WI38 (cell line): Measurements from ENCODE around the gene CPT2.

Experiments
- H3K4me3 ChIP-seq: 2 replicates; pipeline ENCODE4 v1.5.1; 2011; ENCODE audit warnings: low read depth, mild to moderate bottlenecking, control low read depth, low read length
- TF ChIP-seq, protein P1 (sequence below): IDR thresholded peaks from 2 replicates; pipeline ENCODE4 v1.5.1; 2012; ENCODE audit warnings: low read depth, mild to moderate bottlenecking, control low read depth, low read length

CPT2 gene

DNA sequence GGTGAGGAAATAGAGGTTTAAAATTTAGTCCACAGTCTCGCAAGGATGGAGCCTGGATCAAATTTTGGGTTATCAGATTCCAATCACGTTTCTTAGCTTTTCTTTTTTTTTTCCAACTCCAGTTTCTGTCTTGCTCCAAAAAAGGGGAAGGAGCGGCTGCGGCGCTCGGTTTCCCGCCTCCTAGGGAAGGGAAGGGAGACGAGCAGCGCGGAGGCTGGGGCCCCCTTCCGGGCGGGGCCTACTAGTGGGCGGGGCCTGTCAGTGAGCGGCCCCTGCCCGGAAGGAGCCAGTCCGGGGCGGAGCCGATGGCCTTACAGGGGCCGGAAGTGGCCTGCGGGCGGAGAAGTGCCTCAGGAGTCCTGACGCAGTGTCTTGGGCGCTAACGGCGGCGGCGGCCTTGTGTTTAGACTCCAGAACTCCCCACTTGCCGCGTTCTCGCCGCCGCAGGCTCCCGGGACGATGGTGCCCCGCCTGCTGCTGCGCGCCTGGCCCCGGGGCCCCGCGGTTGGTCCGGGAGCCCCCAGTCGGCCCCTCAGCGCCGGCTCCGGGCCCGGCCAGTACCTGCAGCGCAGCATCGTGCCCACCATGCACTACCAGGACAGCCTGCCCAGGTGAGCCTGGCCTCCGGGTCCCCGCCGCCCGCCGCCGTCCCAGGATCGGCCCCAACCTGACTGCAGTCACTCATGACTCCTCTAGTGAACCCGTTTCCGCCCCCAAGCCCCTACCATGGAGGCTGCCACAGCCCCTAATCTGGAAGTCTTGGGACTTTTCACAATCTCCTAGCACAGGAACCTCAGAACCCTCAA is at the start of gene CPT2:
TSS of gene CPT2 (plus strand) at position 340 of the 806 bp plus-strand sequence. CDS start at position 460, 120 bp downstream.
- H3K4me3 ChIP-seq, result peak within 1 kb of the TSS; percentile 95
- TF ChIP-seq, protein P1, sequence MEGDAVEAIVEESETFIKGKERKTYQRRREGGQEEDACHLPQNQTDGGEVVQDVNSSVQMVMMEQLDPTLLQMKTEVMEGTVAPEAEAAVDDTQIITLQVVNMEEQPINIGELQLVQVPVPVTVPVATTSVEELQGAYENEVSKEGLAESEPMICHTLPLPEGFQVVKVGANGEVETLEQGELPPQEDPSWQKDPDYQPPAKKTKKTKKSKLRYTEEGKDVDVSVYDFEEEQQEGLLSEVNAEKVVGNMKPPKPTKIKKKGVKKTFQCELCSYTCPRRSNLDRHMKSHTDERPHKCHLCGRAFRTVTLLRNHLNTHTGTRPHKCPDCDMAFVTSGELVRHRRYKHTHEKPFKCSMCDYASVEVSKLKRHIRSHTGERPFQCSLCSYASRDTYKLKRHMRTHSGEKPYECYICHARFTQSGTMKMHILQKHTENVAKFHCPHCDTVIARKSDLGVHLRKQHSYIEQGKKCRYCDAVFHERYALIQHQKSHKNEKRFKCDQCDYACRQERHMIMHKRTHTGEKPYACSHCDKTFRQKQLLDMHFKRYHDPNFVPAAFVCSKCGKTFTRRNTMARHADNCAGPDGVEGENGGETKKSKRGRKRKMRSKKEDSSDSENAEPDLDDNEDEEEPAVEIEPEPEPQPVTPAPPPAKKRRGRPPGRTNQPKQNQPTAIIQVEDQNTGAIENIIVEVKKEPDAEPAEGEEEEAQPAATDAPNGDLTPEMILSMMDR, result no peak

DNA sequence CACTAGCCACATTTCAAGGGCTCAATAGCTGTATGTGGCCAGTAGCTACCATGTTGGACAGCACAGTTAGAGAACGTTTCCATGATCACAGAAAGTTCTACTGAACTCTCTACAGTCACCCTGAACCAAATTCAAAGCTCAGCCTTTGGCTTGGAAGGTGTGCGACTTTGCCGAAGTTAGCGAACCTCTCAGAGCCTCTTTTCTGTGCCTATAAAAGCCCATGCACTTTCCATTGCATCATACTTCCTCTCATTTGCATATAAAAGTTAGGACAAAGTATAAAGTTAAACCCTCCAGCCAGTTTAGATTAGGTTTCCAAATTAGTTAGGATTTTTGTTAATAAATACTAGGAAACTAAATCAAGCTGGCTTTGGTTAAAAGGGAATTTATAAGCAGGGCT is 49.5 kb upstream of the CPT2 start:
- no peak overlapping the region for H3K4me3 ChIP-seq
- TF ChIP-seq, protein P1, result no peak

DNA sequence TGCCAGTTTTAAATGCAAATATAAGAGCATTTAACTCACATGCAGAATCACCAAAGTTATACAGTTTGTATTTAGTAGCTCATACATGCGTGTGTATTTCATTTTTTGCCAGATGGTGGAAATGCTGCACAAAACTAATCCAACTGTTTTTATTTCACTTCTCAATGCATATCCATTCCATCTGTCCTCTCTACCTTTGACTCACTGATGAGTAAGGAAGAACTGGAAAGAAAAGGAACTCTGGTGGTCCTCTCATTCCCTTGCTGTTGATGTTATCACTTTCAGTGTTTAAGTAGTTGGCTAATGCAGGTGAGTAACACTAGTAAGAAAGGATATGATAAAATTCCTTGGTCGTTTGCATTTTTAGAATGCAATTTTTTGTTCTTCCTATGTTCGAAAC is 48.5 kb upstream of the CPT2 start:
- no peak overlapping the region for H3K4me3 ChIP-seq

DNA sequence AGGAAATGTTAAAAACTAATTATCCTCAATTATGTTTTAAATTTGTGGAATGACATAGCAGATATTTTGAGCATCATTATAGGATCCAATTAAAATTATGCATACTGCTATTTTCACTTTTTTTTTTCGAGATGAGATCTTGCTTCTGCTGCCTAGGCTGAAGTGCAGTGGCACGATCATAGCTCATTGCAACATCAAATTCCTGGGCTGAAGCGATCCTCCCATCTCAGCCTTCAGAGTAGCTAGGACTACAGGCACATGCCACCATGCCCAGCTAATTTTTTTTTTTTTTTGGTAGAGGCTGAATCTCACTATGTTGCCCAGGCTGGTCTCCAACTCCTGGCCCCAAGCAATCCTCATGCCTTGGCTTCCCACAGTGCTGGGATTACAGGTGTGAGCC is 42.9 kb upstream of the CPT2 start:
- TF ChIP-seq, protein P1, result no peak
- H3K4me3 ChIP-seq, result no peak overlapping the region

More for the DNA sequence above, 48.5 kb upstream of the CPT2 start:
- TF ChIP-seq, protein P1, result no peak

DNA sequence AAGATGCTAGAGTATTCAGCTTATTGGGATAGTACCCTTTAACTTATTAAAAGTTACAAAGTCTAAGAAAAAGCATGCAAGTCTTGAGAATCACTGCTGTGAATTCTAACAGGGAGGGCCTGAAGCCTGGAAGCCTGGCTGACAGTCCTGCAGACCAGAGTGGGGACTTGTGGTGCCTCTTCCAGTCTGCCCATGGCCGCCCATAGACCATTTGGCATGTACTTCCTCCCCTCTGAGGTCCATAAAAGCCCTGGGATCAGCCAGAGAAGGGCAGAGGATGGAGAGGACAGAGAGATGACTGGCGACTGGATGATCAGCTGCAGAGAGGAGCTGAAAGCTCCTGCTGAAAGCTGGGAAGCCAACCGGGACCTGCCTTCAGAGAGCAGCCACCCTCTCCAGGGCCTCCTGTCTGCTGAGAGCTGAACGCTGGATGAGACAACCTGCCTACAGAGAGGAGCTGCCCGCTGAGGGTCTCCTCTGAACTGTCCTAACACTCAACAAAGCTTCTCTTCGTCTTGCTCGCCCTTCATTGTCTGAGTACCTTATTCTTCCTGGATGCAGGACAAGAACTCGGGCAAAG is 41.7 kb upstream of the CPT2 start:
- no peak overlapping the region for H3K4me3 ChIP-seq
- TF ChIP-seq, protein P1, result no peak

DNA sequence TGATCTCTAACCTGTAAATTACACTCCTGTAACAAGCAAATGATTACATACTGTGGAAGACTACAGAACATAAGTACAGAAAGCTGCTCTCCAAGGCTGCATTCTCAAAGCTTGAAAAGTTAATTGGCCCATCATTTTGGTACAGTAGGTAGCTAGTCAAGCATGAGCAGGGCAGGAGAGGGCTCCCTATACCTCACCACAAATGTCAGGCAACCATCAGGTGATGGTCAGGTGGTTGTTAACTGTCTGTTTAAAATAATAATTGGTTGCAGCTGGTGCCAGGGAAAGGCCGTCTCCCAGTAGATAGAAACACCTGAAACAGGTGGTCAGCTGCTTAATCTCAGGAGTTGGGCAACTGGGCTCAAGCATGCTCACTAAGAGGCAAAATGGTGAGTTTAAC is 41.1 kb upstream of the CPT2 start:
- TF ChIP-seq, protein P1, result no peak
- H3K4me3 ChIP-seq, result no peak overlapping the region

DNA sequence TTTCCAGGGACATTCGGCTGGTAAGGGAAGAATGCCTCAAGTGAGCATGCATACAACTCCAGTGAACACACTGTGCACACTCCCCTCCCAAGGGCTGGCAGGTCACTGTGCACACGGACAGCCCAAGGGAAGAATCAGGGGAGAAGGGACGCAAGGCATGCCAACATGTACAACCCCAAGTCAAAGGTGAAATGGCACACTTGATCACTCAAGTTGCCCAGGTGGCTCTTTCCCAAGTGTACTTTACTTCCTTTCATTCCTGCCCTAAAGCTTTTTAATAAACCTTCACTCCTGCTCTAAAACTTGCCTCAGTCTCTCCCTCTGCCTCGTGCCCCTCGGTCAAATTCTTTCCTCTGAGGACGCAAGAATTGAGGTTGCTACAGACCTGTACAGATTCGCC is 40.7 kb upstream of the CPT2 start:
- H3K4me3 ChIP-seq, result no peak overlapping the region
- TF ChIP-seq, protein P1, result no peak
